GM21825 (cell line): ENCODE data around the gene HORMAD2.

ENCODE experiments used
- ATAC-seq: cut with Tn5 transposase; IDR thresholded peaks from one replicate; pipeline ENCODE4 v1.9.1; 2021; ENCODE audit warnings: mild to moderate bottlenecking, moderate library complexity; ENCODE audit not compliant: unreplicated experiment

Gene HORMAD2

DNA sequence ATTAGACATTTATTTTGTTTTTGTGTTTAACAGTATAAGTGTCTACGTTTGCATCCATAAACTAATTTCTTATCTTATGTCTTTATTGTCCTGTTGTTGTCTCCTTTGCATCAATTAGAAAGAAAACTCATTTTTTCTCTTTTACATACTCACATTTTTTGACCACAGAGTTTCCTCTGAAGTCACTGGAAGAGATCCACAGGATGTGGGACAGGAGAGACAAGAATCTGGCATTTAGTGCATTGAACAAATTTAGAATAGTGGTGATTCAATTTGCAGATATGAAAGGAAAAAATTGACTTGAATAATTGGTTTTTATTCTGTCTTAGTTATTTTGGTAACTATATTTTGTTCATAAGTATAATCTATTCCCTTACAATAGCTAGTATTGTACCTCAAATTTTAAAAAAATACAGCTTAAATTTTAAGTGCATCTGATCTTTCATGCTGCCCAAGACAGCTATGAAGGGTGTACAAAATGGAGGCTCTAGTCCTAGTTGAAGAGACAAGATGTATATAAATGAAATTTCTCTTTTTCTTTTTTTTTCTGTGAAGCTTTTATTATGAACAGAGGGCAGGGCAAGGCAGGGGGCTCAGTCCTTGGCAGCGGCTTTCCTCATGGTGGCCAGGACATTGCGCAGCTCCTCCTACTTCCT, 24.4 kb downstream of the HORMAD2 start:
- ATAC-seq = no peak

GRCh38 chr22:30105483-30105882, 25.2 kb downstream of the HORMAD2 start:
- ATAC-seq = no peak

GRCh38 chr22:30113494-30113893, 33.2 kb downstream of the HORMAD2 start:
- no peak for ATAC-seq

GRCh38 chr22:30114361-30114760, 34.1 kb downstream of the HORMAD2 start:
- ATAC-seq = no peak

- no peak for ATAC-seq
These were observed 35.4 kb downstream of the HORMAD2 start for GRCh38 chr22:30115705-30116104.

GRCh38 chr22:30116362-30117117, 36.3 kb downstream of the HORMAD2 start:
- no peak for ATAC-seq

DNA sequence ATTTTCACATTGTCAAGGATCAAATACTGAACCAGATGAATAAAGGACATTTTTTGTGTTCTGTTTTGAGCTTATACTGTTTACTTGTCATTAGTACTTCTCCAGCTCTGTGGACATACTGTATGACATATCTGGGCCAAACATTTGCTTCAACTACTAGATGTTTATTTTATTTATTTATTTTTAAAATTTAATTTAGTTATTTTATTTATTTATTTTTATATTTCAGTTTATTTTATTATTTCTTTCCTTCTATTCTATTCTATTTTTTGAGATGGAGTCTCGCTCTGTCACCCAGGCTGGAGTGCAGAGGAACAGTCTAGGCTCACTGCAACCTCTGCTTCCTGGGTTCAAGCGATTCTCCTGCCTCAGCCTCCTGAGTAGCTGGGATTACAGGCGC, 37.0 kb downstream of the HORMAD2 start:
- no peak for ATAC-seq

GRCh38 chr22:30118291-30118690, 38.0 kb downstream of the HORMAD2 start:
- no peak for ATAC-seq

DNA sequence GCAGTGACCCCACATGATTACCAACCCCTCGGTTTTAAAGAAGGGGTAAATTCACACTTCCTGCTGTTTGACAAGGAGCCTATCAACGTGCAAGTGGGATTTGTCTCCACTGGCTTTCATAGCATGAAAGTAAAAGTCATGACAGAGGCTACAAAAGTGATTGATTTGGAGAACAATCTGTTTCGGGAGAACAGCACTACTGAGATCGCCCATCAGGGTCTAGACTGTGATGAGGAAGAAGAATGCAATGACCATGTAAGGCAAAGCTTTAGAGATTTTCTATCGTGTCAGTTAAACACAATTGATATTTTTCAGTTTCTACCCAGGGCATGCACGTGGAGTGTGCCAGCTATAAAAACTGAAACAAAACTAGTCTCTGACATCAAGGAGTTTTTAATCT, 41.7 kb downstream of the HORMAD2 start:
- ATAC-seq = no peak

GRCh38 chr22:30123463-30123862, 43.2 kb downstream of the HORMAD2 start:
- ATAC-seq = no peak

- no peak for ATAC-seq
These were observed 47.5 kb downstream of the HORMAD2 start for GRCh38 chr22:30127749-30128166.

GRCh38 chr22:30128511-30128910, 48.2 kb downstream of the HORMAD2 start:
- ATAC-seq = no peak

DNA sequence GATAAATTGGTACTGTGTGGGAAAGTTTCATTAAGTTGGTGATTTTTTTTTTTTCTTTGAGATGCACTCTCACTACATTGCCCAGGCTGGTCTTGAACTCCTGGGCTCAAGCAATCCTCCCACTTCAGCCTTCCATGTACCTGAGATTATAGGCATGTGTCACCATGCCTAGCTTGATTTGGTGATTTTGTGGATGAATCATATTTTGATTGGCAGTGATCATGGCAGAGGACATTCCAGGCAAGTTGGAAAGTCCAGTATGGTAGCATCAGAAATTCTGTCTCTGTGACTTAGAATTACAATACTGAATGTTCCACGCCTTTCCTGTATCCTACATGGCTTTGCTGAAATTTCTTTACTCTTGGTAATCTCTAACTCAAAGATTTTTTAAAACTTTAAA, 49.4 kb downstream of the HORMAD2 start:
- no peak for ATAC-seq

- no peak for ATAC-seq
These were observed 52.2 kb downstream of the HORMAD2 start for GRCh38 chr22:30132290-30132996.

GRCh38 chr22:30140414-30140813, 60.1 kb downstream of the HORMAD2 start:
- no peak for ATAC-seq

DNA sequence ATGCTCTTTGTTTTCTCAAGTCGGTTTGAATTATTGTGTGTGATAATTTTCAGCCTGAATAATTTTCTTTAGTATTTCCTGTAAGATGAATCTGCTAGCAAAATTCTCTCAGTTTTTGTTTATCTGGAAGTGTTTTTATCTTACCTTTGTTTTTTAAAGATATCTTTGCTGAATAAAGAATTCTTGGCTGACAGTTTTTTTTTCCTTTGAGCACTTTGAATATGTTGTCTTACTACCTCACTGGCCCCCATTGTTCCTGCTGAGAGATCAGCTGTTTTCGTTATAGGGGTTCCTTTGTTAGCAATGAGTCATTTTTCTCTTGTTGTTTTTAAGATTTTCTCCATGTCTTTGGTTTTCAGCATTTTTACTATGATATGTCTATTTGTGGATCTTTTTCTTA, 63.0 kb downstream of the HORMAD2 start:
- no peak for ATAC-seq

DNA sequence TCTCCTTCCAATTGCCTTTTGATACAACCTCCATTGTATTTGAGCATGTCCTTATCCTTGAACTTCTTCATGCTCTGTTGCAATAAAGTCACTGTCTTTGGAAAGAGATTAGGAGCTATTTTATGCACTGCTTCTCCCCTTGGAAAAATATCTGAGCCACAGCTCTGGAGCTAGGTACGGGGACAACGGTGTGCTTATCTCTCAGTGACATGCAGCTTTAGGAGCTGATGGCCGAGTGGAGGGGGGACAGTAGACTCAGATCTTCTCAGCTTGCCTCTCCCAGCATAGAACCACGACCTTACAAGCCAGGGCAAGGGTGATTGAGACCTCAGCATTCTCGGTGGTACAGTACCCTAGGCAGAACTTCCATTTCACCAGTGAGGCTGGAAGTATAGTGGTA, 64.1 kb downstream of the HORMAD2 start:
- no peak for ATAC-seq

DNA sequence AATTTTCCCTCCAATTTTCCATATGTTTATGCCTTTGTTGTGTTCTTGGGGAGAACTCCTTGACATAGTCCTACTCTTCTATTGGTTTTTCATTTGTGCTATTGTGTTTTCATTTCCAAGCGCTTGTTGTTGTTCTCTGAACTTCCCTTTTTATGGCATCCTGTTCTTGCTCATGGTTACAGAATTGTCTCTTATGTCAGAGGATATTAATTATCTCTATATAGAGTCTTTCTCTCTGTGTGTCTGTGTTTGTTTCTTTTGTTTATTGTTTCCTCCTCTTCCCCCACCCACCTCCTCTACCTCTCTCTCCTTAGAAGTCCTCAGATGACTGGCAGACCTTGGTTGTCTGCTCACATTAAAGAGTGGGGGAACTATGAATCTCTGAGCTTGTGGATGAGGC, 69.9 kb downstream of the HORMAD2 start:
- ATAC-seq = no peak

DNA sequence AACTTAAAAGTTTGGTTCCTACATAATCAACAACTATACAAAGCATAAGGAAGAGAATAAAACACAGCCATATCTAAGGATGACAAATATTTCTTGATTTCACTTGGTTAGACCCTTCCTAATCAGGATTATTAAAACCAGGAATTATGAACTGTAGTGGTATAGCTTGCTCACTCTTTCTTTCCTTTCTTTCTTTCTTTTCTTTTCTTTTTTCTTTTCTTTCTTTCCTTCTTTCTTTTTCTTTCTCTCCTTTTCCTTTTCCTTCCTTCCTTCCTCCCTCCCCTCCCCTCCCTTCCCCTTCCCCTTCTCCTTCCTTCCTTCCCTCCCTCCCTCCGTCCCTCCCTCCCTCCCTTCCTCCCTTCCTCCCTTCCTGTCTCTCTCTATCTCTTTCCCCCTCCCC, 78.0 kb downstream of the HORMAD2 start:
- no peak for ATAC-seq

- ATAC-seq = no peak
These were observed 78.7 kb downstream of the HORMAD2 start for GRCh38 chr22:30158744-30159500.
